NCI-H128 (cell line): Measurements from ENCODE around the gene LYRM2.

Source experiments
- DNase-seq: peaks from one replicate; lab custom pipeline; 2025; ENCODE audit not compliant: unreplicated experiment; lab: John Stamatoyannopoulos, UW

LYRM2 gene

DNA sequence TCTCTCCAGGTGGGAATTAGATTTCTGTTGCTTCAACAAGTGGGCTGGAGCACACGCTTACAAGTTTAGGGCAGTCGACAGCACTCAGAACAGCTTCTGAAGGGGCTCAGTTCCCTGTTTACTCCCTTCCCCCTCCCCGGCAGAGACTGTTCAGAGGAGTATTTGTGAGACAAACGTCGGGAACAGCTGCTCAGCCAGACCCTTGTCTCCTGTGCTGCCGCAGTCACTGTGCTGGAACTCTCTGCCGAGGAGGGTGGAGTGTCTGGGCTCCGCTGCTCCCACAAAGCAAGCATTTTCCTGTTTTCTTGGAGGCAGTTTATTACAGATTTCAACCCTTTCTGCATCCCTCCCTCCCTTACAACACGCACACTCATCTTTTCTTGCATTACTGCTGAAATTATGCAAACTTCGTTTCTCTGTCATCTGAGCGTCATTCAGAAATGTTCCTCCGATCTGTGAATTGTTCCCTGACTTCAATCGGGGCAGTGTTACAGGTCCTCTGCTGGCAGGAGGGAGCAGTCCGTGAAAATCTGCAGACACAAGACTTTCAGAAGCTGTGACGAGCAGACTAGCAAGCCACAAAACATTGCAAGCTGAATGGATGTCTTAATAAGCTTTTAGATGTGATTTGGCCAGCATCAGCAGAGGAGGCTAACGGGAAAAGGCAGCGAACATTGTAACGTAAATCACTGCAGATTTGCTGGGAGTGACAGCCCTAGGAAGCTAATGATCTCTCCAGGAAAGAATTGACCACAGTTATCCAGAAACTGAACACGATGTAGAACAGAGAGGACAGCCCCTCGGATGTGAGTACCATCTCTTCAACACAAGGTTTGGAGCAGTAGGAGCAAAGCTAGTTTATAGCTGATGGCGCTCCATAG is 76.2 kb downstream of the LYRM2 start:
- DNase-seq: no peak

DNA sequence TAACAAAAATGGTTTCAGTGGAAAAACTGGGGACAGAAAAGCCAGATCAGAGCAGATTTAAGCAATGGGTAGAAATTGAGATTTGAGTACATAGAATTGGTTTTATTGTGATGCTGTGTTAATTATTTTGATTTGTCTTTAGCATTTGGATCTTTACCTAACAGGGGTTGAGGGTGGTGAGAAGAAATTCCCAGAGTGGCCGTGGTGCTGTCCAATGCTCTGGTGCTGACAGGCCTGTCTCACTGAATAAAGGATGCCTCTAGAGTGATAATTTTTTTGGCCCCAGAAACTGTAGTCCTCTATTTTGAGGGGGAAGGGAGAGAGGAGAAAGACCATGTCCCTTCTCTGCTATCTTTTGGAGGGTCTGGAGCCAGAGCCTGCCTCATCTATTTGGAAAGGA is 79.1 kb downstream of the LYRM2 start:
- no peak for DNase-seq

DNA sequence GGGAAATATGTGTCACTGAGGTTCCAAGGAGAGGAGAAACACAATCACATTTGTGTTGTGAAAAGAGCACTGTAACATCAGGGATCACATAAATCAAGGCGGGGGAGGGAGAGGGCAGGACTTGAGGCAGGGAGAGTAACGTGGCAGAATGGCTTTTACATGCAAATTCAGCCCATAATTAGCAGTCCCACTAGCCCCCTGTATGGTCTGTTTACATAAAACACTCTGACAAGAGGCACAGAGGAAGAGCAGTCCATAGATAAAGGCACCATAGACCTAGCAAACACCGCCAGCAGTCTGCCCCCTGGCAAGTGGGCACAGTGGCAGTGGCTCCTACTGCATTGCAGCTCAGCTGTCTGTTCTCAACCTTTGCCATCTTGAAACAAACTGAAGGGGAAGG is 82.7 kb downstream of the LYRM2 start:
- no peak for DNase-seq

DNA sequence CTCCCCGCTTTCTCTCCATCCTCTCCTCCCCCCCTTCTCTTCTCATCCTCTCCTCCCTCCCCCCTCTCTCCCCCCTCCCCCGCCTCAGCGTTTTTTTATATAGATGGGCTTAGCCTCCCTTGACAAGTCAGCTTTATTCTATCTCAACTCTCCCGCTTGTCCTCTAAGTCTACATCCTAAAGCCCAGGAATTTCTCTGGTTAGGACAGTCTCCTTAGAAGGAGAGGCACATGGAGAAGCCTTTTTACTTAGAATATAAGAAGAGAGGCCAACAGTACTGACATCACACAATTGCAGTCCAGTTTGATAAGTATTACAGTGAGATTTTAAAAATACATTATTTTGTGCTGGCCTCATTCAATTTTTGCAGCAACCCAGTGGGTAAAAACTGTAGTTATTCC is 83.5 kb downstream of the LYRM2 start:
- DNase-seq: no peak

GRCh38 chr6:89554106-89554505 is 84.4 kb downstream of the LYRM2 start:
- DNase-seq: no peak

GRCh38 chr6:89553431-89553830 is 85.1 kb downstream of the LYRM2 start:
- no peak for DNase-seq

DNA sequence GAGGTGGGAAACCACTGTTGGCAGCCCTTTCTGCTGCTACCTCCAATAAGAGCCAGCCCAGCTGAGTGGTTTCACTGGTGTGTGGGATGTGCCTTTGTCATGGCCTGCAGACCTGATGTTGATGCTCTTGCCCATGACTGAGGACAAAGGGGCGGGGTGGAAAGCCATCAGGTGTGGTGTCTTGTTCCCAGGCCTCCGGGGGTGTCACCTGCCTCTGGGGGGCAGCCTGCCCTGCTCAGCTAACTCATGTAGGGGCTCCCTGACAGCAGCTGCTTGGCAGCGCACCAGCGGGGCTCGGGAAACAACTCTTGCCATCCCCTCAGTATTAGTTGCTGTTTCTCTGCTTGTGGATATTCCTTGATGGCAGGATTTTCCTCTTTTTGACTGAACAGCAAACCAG is 91.3 kb downstream of the LYRM2 start:
- no peak for DNase-seq

- no peak for DNase-seq
Observed at GRCh38 chr6:89542866-89543265, 95.7 kb downstream of the LYRM2 start.

- no peak for DNase-seq
Observed at GRCh38 chr6:89542081-89542857, 96.3 kb downstream of the LYRM2 start.

DNA sequence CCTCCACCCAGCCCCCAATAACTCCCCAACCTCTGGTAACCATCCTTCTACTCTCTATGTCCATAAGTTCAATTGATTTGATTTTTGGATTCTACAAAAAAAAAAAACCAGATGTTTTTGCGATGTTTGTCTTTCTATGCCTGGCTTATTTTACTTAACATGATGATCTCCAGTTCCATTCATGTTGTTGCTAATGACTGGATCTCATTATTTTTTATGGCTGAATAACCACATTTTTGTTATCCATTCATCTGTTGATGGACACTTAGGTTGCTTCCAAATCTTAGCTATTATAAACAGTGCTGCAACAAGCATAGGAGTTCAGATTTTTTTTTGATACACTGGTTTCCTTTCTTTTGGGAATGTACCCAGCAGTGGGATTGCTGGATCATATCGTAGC is 98.8 kb downstream of the LYRM2 start:
- no peak for DNase-seq

DNA sequence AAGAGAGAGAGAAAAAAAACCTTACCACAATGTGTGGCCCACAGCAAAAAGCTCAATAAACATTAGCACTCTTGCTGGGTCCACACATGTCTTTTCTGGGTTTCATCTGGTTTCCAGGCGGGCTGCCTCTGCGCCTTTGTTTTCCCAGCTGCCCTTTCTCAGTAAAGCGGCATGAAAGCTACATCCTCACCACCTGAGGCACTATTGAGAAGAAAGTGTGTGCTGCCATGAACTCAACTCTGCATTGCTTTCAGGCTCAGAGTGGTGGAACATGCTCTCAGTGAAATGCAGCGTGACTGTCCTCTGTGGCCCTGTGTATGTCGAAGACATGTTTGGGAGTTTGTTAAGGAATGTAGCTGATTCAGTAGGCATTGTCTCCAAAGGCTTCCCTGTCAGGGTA is 102.3 kb downstream of the LYRM2 start:
- DNase-seq: no peak

DNA sequence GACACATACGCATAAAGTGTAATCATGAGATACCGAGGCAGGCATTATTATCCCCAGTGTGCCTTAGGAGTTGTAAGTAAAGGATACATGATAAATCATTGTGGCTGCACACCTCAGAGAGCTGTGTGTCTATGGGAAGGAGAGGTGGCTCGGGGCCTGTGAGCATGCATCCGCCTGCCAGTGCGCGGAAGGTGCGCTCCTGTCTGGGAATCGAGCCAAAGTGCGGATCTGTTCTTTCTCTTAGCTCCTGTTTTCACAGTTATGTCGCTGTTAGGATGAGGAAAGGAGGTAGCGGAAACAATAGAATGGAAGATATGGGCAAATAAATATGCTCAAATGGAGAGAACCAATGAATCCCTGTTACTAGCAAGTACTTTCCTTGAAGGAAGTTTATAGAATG is 107.6 kb downstream of the LYRM2 start:
- no peak for DNase-seq

- no peak for DNase-seq
Observed at GRCh38 chr6:89528866-89529265, 109.7 kb downstream of the LYRM2 start.

GRCh38 chr6:89527634-89528033 is 110.9 kb downstream of the LYRM2 start:
- DNase-seq: no peak

DNA sequence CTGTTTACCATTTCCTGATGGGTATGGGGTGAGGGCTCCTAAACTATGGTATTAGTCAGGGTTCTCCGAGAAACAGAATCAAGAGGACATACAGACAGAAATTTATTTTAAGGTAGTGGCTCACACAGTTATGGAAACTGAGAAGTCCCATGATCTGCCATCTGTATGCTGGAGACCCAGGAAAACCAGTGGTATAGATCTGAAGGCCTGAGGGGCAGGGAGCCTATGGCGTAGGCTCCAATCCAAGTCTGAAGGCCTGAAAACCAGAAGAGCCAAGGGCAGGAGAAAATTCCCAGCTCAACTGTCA is 112.0 kb downstream of the LYRM2 start:
- DNase-seq: no peak

- DNase-seq: no peak
Observed at GRCh38 chr6:89525786-89526562, 112.6 kb downstream of the LYRM2 start.

GRCh38 chr6:89522778-89523177 is 115.8 kb downstream of the LYRM2 start:
- no peak for DNase-seq

DNA sequence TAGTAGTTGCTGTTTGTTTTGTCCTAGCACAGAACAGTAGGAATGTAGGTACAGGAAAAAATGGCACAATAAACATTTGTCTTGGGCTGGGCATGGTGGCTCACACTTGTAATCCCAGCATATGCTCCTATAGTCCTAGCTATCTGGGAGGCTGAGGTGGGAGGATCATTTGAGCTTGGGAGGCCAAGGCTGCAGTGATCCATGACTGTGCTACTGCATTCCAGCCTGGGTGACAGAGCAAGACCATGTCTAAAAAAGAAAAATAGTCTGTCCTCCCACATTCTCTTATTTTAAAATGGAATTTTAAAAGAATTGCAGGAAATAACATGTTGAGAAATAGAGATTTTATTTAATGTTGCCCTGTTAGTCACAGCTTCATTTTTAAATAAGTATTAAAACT is 117.8 kb downstream of the LYRM2 start:
- no peak for DNase-seq

GRCh38 chr6:89518352-89519055 is 120.0 kb downstream of the LYRM2 start:
- no peak for DNase-seq
